GM19455 (cell line): ENCODE measurements around the gene PDPK1.

ENCODE experiments used
- ATAC-seq: cut with Tn5 transposase; IDR thresholded peaks from one replicate; pipeline ENCODE4 v1.9.1; 2021; ENCODE audit not compliant: unreplicated experiment

The PDPK1 gene

DNA sequence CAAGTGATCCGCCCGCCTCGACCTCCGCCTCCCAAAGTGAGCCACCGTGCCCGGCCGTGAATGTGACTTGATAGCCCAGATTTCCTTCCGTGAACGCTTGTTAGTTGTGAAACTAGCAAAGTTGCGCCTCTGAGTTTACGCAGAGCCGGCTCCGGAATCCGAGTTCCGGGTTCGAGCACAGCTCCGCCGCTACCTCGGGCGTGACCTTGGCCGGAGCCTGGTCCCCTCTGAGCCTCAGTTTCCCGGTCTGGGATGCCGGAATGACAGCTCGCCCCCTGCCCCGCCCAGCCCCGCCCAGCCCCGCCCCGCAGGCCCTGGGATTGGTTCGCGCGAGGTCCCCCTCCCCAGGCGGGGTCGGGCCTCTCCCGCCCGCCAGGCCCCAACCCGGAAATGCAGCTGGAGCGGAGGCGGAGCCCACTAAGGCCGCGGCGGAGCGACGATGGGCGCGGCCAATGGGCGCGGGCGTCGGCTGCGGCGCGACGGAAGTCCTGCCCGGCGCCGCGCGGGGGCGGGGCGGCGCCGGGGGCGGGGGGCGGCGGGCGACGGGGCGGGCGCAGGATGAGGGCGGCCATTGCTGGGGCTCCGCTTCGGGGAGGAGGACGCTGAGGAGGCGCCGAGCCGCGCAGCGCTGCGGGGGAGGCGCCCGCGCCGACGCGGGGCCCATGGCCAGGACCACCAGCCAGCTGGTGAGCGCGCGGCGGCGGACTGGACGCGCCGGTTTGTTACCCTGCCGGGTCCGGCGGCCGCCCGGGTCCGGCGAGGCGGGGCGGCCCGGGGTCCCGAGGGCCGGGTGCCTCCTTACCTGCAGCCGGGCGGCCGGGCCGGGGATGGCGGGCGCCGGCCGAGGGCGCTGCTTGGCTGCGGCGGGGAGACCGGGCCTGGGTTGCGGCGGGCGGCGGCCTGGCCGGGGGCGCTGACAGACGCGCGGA is at the start of gene PDPK1:
TSS of gene PDPK1 (plus strand) at position 571 of the 929 bp plus-strand sequence. CDS start at position 663, 92 bp downstream.
- ATAC-seq: peak; percentile 73

DNA sequence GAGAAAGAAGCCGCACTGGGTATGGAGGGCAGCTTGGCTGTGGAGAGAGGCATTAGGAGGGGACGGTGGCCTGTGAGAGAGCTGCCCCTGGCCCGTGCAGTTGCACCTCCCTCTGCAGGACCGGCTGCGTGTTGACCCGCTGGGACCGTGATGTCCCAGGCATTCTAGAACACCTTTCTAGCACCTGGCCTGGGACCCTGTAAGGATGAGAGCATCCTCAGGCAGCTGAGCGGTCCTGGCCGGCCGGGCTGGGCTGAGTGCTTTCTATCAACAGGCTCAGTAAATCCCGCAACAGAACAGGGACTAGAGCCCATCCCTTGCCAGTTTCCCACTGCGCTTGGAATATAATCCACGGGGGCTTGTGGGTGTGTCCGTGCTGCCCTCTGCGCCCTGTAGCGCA is 48.2 kb upstream of the PDPK1 start:
- no peak for ATAC-seq

DNA sequence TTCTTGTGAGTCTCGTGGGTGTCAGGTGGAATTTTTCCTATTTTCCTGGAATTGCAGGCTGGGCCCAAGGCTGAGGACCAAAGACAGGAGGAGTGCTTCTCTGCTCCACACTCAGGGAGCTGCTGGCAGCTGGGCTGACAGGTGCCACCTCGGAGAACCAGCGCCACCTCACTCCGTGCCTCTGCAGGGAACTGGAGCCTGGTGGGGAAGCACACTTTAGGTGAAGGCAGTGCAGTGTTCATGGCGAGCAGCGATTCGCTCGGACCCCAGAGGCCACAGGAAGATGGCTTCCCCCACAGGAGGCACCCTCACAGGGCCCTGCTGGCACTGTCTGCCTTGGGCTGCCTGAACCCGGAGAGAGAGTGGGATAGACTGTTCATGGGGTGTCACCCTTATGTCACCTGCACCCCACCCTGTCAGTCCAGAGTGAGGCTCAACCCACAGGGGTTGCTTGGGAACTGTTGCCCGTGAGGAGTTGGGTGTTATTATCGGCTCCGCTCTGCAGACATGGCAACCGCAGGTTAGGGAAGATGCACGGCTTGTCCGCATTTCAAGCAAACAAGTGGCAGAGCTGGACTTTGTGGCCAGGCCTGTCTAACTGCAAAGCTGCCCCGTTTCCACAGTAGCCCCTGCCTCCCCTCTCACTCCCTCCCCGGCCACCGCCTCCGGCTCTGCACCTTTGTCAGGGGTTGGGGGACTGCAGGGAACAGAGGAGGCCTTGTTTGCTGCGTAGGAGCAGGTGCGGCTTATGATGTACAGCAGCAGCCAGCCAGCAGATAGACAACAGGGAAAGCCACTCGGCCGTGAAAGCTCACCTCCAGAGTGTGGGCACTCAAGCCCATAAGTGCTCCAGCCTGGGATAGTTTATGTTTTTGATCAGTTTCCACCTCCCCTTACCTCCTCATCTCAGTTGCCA is 47.4 kb upstream of the PDPK1 start:
- ATAC-seq: no peak

DNA sequence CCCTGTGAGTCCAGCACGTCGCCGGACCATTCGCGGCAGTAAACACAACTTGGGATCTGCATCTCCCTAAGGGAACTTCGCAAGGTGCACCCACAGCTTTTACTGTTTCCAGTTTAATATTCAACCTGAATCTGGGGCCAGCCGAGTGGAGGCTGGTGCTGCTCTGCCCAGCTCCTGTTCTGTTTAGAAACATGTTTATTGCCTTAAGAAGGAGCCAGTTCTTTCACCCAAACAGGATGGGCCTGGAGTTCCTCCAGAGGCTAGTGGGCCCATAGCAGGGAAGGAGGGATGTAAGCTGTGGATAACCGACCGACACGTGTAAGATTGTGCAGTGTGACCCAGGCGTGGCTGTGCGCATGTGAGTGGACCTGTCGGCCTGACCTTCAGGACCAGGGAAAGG is 45.5 kb upstream of the PDPK1 start:
- no peak for ATAC-seq

DNA sequence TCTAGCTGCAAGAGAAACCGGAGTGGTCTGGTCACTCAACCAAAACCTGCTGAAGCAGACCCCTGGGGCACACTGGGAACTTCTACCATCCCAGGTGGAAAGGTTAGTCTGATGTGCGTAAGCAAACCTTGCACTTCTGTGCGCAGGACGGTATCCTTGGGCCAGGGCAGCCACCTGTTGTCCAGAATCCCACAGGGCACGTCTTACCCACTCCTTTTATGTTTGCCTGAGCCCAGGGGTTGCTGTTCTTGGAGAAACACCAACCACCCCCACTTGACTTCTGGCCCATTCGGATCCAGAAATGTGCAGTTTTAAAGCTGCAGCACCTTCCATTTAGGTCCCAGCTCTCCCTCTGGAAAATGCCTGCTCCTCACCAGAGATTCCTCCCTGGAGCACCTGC is 44.2 kb upstream of the PDPK1 start:
- ATAC-seq: no peak

DNA sequence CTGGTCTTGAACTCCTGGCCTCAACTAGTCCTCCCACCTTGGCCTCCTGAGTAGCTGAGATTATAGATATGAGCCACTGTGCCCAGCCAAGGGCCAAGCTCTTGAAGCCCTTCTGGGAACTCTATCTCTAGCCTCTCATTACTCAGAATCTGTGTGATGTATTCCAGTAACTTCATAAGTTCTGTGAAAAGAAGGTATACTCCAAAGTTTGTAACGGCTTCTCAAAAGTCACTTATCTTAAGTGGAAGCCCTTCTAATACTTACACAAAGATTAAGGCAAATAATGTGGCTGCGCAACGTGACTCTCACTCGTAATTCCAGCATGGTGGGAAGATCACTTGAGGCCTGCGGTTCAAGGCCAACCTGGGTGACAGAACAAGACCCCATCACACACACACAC is 43.2 kb upstream of the PDPK1 start:
- ATAC-seq: no peak

DNA sequence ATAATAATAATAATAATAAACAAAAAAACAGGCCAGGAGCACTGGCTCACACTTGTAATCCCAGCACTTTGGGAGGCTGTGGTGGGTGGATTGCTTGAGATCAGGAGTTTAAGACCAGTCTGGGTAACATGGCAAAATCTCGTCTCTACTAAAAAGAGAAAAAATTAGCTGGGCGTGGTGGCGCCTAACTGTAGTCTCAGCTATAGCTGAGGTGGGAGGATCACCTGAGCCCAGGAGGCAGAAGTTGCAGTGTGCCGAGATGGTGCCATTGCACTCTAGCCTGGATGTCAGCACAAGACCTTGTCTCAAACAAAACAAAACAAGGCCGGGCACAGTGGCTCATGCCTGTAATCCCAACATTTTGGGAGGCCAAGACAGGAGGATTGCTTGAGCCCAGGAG is 42.8 kb upstream of the PDPK1 start:
- ATAC-seq: no peak

DNA sequence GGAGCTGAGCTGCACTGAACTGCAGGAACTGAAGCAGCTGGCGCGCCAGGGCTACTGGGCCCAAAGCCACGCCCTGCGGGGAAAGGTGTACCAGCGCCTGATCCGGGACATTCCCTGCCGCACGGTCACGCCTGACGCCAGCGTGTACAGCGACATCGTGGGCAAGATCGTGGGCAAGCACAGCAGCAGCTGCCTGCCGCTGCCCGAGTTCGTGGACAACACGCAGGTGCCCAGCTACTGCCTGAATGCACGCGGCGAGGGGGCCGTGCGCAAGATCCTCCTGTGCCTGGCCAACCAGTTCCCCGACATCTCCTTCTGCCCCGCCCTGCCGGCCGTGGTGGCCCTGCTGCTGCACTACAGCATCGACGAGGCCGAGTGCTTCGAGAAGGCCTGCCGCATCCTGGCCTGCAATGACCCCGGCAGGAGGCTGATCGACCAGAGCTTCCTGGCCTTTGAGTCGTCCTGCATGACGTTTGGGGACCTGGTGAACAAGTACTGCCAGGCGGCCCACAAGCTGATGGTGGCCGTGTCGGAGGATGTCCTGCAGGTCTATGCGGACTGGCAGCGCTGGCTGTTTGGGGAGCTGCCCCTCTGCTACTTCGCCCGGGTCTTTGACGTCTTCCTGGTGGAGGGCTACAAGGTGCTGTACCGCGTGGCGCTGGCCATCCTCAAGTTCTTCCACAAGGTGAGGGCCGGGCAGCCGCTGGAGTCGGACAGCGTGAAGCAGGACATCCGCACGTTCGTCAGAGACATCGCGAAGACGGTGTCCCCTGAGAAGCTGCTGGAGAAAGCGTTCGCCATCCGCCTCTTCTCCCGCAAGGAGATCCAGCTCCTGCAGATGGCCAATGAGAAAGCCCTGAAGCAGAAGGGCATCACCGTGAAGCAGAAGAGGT is 41.4 kb upstream of the PDPK1 start:
- ATAC-seq: no peak

DNA sequence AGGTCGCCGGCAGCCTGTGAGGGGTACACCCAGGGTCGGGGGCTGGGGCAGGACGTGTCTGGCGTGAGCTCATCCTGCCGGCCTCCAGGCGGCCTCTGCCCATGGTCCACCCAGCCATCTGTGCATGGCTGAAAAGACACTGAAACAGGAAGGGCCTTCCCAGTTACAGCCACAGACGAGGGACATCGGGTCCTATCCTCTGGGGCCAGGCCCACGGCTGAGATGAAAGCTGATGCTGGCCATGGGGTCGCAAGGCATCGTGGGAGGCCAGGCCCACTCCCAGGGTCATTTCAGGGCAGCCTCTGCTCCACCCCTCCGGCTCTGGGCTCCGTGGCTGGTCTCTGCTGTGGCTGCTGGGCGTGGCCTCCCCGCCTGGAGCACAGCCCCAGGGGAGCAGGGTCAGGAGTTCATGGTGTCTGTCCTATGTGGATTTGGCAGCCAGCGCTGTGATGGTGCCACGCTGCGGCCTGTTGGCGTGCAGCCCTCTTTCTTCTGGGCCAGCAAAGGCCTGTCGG is 40.6 kb upstream of the PDPK1 start:
- ATAC-seq: no peak

DNA sequence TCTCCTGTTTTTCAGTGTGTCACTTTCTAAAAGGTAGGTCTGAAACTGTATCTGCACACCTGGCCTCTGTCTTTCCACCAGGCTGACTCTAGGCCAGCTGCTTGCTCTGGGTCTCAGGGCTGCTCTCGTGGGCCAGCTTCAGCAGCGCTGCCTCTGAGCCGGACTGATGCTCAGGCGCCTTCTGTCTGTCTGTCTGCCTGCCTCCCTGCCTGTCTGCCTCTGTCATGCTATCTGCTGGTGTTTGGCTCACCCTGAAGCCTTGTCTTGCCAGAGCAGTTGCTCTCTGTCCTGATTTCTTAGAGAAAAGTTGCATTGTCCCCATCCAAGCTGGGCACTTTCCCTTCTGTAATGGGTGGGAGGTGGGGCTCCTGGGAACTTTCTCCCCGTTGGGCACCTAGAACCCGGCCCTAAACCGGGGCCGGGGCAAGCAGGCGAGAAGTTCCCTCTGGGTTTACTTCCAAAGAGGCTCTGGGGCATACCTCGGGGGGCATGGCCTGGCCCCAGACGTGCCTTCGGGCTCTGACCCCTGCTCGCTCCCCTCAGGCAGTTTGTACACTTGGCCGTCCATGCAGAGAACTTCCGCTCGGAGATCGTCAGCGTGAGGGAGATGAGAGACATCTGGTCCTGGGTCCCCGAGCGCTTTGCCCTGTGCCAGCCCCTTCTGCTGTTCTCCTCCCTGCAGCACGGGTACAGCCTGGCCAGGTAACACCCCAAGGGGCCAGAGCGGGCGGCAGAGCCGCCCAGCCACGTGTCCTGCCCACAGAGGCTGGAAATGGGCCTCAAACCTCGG is 39.9 kb upstream of the PDPK1 start:
- no peak for ATAC-seq

DNA sequence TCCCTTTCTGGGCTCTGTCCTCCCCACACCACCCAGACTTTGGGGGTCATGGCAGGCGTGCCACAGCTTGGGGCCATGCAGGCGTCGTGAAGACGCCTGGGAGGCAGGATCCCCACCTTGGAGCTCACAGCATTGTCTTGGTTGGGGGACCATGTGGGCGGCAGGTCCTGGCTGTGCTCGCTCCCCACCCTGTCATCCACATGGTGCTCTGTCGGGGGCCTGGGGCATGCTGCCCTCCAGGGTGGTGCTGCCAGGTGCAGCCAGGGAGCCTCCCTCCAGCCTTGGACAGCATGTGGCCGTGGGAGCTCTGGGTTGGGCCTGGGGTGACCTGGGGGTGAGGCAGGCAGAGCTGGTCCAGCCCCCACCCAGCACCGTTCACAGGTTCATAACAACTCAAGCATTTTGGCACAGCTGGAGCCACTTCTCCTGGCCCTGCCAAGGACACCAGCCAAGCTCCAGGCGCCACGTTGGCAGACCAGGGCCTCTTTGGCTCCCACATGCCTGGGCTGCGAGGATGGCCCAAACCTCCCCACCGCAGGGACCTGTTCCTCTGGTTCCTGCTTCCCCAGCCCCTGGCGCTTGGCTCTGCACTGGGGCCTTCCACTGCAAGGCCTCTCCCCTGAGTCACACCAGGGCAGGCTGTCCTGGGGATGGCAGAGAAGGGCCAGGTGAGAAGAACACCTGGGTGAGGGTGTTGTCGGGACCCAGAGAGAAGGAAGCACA is 39.1 kb upstream of the PDPK1 start:
- ATAC-seq: no peak

DNA sequence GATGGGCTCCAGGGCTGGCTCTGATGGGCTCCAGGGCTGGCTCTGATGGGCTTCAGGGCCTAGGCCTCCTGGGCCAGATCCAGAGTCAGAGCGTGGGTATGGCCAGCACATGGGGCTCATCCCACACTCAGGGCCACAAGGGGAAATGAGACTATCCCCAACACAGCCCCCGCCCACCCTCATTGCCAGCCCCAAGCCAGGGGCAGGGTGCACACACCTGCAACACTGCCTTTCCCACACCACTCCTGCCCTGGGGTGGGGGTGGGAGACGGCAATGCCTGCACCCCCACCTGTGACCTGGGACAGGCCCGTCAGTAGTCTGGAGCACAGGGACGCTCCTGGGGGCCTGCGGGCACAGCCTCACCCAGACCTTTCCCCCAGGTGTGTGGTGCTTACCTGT is 38.4 kb upstream of the PDPK1 start:
- no peak for ATAC-seq

DNA sequence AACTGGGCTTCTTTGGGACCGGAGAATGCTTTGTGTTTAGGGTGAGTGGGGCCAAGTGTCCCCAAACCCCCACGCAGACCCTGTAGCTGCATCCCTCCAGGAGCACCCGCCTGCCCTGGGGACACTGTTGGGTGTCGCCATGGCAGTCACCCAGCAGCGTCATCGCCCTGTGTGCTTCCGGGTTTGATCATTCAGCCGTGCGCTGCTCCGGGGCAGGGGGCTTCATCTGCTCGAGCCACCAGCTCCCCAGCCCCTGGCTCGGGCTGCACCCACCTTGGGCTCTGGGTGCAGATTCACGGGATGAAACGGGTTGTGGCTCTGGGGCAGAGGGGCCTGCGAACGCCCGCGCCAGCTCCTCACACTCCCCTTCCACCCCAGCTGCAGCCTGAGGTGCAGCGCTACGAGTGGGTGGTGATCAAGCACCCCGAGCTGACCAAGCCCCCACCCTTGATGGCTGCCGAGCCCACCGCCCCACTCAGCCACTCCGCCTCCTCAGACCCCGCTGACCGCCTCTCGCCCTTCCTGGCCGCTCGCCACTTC is 37.9 kb upstream of the PDPK1 start:
- ATAC-seq: no peak

DNA sequence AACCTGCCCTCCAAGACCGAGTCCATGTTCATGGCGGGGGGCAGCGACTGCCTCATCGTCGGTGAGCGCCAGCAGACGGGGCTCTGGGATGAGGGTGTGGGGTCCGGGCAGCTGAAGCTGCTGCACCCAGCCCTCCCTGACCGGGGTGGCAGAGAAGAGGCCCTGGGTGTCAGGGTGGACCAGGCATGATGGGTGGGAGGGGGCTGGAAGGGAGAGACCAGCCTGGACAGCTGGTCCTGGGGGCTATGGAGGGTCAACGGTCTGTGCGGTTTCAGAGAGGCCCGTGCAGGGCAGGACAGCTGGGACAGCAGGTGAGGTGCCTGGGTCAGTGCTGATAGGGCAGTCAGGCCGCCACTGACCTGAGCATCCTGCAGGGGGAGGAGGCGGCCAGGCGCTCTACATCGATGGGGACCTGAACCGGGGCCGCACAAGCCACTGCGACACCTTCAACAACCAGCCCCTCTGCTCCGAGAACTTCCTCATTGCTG is 37.3 kb upstream of the PDPK1 start:
- no peak for ATAC-seq

DNA sequence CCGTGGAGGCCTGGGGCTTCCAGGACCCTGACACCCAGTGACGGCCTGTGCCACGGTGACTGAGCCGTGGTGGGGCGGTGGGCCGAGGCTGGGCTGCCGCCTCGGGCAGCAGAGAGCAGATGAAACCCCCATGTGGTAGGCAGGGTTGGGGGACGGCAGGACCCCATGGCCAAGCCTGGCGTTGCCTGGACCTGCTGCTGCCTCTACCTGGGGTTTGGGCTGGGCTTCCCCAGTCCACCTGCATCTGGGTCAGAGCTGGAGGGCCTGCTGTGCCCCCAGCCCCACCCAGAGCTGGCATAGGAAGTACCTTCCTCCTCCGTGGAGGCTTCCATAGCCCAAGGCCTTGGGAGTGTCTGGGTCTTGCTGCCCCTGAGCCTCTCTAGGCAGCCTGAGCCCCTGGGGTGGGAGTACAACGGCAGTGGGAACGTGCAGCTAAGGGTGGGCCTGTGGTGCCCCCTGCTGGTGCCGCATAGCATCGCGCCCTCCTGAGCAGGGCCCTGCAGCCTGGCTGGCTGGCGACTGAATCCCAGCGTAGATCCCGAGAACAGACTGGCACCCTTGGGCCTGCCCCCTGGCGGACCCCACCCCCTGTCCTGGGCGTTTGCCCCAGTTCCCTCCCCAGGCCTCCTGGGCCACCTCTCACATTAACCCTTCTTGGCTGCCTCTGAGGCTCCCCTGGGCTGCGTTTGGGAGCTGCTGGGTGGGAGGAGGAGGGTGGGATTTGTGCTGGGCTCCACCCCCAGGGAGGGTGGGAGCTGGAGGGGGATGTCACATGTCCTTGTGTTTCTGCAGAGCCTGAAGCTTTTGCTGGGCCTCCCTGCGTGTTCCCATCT is 36.7 kb upstream of the PDPK1 start:
- no peak for ATAC-seq

DNA sequence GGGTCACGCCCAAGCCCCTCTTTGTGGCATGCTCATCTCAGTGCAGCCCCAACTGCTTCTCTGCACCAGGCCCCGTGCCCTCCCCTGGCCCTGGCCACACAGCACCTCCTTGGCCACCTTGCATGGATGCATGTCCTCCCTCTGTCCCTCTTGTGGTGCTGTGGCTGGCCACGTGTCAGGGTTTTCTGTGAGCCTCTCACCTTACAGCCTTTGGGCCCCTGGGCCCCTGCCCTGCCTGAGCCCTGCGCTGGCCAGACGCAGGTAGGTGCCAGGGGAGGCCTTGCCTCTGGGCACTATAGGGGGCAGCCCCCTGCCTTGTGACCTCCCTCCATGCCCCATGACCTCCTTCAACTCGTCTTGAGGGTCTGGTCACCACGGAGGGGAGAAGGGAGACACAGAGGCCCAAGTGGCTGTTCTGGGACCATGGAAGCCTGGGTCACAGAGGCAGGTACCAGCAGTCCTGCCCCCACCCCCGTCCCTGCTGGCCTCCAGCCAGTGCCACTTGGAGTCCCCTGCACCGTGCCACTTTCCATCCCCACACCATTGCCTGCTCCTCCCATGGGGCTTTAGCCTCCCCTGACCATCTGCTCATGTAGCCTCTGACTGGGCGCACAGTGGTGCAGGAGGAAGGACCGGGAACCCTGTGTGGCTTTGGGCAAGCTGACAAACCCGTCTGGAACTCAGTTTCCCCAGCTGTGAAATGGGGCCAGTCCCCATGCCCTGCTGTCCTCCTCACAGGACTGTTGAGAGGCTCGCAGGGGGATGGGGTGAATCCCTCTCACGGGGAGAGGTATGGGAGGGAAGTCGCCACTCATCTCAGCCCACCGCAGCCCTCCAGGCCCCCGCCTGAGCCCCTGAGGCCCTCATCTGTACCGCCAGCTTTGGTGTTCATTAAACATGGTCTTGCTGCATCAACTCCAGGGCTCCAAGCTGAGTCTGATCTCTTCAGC is 35.6 kb upstream of the PDPK1 start:
- ATAC-seq: no peak

DNA sequence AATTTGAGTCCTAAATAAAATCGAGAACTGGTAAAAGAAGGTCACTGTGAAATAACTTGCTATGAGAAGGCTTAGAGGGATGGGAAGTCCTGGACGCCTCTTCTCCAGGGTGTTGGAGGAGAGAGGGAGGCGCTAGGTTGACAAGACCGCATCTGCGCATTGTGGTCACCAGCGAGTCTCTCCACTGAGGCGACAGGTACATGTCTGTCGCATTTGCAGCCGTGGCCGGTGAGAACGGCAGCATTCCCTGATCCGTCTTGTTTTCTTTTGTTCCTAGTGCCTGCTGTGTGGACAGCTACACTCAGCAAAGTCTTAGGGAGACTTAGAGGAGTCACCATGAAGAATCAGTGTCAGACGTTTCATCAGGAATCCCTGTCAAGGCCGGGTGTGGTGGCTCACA is 32.1 kb upstream of the PDPK1 start:
- ATAC-seq: no peak
